NT2/D1 (cell line): ENCODE measurements around the gene SDCBP2.

Source experiments
- SUZ12 ChIP-seq: IDR thresholded peaks from 2 replicates; pipeline ENCODE4 v1.6.1; 2011; ENCODE audit not compliant: insufficient read length, insufficient read depth; ENCODE audit errors: extremely low read depth
- YY1 ChIP-seq: IDR thresholded peaks from 2 replicates; pipeline ENCODE4 v1.6.1; 2011; ENCODE audit not compliant: insufficient read length, insufficient read depth
- ZNF274 ChIP-seq: IDR thresholded peaks from 2 replicates; pipeline ENCODE4 v1.6.1; 2011; ENCODE audit warnings: mild to moderate bottlenecking, low read depth, low read length

- TF ChIP-seq YY1 = no peak
- no peak for TF ChIP-seq ZNF274
- TF ChIP-seq SUZ12 = no peak
Observed at GRCh38 chr20:1294497-1294896, 34.4 kb downstream of the SDCBP2 start.
